ENCODE measurements around the gene LIMK1.
"Not testable (repeated sequence)": the region's sequence is repeated elsewhere in the genome, so short reads cannot be mapped to it uniquely, and the experiment has no call there.

LIMK1 gene

GRCh38 chr7:74116356-74116755 lies 32.8 kb downstream of the LIMK1 start:
- DNase-seq (ENCODE audit: extremely low spot score, insufficient read length, low read depth) (no peak), FAIRE-seq (no peak)

- no peak for FAIRE-seq
- DNase-seq (ENCODE audit: extremely low spot score, insufficient read length, low read depth), result no peak
These were observed 36.2 kb downstream of the LIMK1 start for GRCh38 chr7:74119831-74120230.

DNA sequence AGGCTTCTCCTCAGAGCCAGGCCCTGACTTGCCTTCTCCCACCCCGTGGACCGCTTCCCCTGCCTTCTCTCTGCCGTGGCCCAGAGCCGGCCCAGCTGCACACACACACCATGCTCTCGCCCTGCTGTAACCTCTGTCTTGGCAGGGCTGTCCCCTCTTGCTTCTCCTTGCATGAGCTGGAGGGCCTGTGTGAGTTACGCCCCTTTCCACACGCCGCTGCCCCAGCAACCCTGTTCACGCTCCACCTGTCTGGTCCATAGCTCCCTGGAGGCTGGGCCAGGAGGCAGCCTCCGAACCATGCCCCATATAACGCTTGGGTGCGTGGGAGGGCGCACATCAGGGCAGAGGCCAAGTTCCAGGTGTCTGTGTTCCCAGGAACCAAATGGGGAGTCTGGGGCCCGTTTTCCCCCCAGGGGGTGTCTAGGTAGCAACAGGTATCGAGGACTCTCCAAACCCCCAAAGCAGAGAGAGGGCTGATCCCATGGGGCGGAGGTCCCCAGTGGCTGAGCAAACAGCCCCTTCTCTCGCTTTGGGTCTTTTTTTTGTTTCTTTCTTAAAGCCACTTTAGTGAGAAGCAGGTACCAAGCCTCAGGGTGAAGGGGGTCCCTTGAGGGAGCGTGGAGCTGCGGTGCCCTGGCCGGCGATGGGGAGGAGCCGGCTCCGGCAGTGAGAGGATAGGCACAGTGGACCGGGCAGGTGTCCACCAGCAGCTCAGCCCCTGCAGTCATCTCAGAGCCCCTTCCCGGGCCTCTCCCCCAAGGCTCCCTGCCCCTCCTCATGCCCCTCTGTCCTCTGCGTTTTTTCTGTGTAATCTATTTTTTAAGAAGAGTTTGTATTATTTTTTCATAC lies 38.0 kb downstream of the LIMK1 start:
- DNase-seq (ENCODE audit: extremely low spot score, insufficient read length, low read depth), result no peak
- no peak for FAIRE-seq

DNA sequence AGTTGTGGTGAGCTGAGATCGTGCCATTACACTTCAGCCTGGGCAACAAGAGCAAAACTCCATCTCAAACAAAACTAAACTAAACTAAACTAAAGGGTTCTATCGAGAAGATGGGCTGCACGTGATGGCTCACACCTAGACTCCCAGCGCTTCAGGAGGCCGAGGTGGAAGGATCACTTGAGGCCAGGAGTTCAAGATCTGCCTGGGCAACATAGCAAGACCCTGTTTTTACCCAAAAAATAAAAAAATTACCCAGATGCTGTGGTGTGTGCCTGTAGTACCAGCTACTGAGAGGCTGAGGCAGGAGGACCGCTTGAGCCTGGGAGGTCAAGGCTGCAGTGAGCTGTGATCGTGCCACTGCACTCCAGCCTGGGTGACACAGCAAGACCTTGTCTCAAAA lies 40.3 kb downstream of the LIMK1 start:
- FAIRE-seq; DNase-seq (ENCODE audit: extremely low spot score, insufficient read length, low read depth): not testable (repeated sequence)

DNA sequence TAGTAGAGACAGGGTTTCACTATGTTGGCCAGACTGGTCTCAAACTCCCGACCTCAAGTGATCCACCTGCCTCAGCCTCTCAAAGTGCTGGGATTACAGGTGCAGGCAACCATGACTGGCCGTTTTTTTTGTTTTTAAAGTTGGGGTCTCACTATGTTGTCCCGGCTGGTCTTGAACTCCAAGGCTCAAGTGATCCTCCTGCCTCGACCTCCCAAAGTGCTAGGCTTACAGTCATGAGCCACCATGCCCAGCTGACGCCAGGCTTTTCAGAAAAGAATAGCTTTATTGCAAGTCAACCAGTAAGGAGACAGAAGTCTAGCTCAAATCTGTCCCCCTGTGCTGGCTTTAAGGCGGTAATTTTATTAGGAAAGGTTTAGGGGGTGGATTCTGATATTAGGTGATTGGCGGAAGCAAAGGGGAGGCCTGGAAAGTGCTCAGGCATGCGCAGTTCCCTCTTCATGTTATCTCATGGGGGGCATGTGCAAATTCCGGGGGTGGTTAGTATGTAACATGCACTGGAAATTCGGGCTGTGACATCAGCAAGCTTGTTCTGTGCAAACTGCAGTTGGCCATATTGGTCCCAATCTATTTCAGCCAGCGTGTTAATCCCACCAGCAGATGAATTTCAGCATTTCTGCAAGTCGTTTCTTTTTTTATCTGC lies 42.7 kb downstream of the LIMK1 start:
- no peak for DNase-seq (ENCODE audit: extremely low spot score, insufficient read length, low read depth)

GRCh38 chr7:74129887-74130286 lies 46.3 kb downstream of the LIMK1 start:
- no peak for DNase-seq (ENCODE audit: extremely low spot score, insufficient read length, low read depth)
- FAIRE-seq, result no peak

More for the DNA sequence above, 42.7 kb downstream of the LIMK1 start:
- FAIRE-seq, result no peak

DNA sequence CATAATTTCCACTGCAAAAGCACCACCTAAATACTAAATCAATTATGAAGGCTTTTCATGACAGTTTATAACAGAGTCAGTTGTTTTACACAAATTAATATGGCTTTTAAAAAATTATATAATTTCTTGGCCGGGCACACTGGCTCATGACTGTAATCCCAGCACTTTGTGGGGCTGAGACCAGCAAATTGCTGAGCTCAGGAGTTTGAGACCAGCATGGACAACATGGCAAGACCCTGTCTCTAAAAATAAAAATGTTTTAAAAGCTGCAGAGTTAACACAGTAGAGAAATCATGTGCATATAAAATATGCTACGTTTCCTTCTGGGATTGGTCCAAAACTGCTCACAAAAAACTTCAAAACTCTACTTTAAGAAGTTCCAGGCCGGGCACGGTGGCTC lies 46.9 kb downstream of the LIMK1 start:
- FAIRE-seq (no peak), DNase-seq (ENCODE audit: extremely low spot score, insufficient read length, low read depth) (no peak)

DNA sequence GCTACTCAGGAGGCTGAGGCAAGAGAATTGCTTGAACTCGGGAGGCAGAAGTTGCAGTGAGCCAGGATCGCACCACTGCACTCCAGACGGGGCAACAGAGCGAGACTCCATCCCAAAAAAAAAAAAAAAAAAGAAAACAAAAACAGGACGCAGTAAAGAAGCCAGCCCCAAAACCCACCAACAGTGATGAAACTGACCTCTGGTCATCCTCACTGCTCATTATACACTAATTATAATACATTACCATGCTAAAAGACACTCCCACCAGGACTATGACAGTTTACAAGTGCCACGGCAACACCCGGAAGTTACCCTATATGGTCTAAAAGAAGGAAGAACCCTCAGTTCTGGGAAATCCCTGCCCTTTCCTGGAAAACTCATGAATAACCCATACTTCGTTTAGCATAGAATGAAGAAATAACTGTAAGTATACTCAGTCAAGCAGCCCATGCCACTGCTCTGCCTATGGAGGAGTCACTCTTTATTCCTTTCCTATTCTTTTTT lies 50.6 kb downstream of the LIMK1 start:
- FAIRE-seq (no peak), DNase-seq (ENCODE audit: extremely low spot score, insufficient read length, low read depth) (no peak)

DNA sequence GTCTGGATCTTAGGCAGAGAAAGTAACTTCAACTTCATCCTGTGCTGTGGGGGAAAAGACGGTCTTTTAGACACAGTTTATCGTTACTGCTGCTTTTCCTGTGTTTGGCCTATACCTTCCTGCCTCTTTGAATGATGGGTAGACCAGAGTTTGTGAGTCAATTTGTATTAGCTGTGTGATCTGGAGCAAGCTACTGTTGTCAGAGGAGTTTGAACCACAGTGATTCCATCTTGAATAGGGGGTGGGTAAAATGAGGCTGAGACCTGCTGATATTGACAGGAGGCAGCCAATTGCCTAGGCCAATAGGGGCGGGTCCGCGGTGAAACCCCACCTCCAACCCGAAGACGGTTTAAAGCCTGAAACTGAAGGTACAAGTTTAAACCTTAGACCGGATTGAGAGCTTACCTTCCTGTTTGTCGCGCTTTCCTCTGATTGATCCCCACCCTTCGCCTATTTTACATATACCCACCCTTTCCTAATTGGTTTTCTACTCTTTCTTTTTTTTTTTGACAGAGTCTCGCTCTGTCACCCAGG lies 54.8 kb downstream of the LIMK1 start:
- no peak for DNase-seq (ENCODE audit: extremely low spot score, insufficient read length, low read depth)
- FAIRE-seq, result peak; percentile 64

DNA sequence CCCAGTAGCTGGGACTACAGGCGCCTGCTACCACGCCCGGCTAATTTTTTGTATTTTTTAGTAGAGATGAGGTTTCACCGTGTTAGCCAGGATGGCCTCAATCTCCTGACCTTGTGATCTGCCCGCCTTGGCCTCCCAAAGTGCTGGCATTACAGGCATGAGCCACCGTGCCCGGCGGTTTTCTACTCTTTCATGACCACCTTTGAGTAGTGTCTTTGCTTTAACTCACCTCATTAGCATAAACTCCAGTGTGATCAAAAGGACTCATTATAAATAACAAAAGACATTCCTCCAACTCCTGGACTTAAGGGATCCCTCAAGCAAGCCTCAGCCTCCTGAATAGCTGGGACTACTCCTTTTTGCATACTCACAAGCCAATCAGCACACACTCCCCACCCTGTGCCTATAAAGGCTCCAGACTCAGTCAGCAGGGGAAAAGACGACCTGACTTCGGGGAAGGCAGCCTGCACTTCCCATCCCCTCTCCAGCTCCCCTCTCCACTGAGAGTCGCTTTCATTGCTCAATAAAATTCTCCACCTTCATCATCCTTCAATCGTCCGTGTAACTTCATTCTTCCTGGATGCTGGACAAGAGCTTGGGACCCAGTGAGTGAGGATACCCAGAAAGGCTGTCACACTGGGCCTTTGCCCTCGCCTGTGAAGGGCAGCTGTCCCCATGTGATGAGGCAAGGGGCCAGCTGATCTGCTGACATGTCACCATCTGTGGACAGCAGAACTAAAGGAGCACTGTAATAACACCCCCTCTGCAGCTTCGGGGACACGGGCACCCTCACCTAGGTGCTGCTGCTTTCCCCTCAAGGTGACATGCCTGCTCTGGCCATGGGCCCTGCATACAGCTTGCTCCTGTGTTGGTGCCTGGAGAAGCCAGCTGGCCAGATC lies 55.6 kb downstream of the LIMK1 start:
- DNase-seq (ENCODE audit: extremely low spot score, insufficient read length, low read depth), result no peak
- no peak for FAIRE-seq

DNA sequence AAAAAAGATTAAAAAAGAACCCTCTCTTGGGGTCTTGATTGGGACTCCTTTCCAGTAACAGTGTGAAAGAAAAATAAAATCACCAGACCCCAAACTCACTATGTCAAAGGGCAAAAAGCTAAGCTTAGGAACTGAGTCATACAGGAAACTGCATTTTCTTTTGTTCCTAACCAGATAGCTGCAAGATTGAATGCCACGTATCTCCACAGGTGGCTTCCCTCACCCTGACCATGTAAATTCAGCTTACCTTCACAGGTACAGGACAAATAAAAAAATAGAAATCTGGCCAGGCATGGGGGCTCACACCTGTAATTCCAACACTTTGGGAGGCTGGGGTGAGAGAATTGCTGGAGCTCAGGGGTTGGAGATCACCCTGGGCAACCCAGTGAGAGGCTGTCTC lies 58.1 kb downstream of the LIMK1 start:
- no peak for DNase-seq (ENCODE audit: extremely low spot score, insufficient read length, low read depth)

GRCh38 chr7:74143383-74143782 lies 59.8 kb downstream of the LIMK1 start:
- FAIRE-seq, result no peak
- DNase-seq (ENCODE audit: extremely low spot score, insufficient read length, low read depth), result no peak

More for the DNA sequence above, 58.1 kb downstream of the LIMK1 start:
- no peak for FAIRE-seq

DNA sequence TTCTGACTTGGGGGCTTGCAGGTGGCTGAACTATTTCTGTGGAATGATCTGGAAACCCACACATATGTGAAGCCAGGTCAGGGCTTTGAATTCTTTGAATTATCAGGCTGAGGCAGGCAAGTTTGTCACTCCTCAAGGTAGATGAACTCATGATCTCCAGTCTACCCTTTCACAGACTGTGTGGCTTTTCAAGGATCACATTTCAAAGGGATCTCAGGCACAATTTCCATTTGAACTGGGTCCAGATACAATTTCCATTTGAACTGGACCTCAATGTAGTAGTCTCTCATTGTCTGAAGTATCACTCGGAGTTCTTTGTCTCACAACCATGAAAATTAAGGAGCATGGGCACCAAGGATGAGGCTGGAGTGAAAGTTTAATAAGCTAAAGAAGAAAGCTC lies 64.9 kb downstream of the LIMK1 start:
- no peak for DNase-seq (ENCODE audit: extremely low spot score, insufficient read length, low read depth)
- FAIRE-seq, result no peak

GRCh38 chr7:74149071-74149470 lies 65.5 kb downstream of the LIMK1 start:
- FAIRE-seq (no peak), DNase-seq (ENCODE audit: extremely low spot score, insufficient read length, low read depth) (no peak)

DNA sequence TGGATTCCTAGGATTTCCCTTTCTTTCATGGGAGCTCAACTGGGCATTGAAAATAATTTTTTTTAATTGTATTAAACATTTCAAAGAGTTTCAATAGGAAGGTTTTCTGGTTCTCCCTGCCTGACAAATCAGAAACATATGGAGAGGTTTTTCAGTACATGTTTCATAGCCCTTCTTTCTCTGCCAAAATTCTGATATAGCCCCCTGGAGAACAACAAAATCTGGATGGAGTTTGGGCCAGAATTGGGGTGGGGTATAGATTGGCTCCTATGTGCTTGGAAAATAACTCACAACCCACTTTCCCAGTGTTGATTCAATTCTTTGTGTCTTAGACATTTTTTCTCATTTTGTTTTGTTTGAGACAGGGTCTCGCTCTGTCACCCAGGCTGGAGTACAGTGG lies 66.0 kb downstream of the LIMK1 start:
- no peak for FAIRE-seq

DNA sequence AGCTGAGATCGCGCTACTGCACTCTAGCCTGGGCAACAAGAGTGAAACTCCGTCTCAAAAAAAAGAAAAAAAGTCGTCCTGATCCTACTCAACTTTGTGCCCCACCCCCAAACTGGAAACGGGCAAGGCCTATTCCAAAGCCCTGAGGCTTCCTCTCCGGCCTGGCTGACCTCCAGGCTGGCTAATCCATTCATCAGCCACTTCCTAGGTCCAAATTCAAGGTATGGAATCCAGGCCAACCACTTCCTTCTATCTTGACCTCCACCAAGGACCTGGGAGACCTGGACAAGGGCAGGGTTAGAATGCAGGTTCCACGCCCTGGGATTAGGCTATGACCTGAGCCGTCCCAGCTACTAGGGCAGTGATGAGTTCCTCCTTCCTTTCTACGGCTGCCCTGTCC lies 70.1 kb downstream of the LIMK1 start:
- no peak for FAIRE-seq
- no peak for DNase-seq (ENCODE audit: extremely low spot score, insufficient read length, low read depth)

More for the DNA sequence above, 66.0 kb downstream of the LIMK1 start:
- no peak for DNase-seq (ENCODE audit: extremely low spot score, insufficient read length, low read depth)

- FAIRE-seq (no peak), DNase-seq (ENCODE audit: extremely low spot score, insufficient read length, low read depth) (no peak)
These were observed 72.3 kb downstream of the LIMK1 start for GRCh38 chr7:74155810-74156395.

DNA sequence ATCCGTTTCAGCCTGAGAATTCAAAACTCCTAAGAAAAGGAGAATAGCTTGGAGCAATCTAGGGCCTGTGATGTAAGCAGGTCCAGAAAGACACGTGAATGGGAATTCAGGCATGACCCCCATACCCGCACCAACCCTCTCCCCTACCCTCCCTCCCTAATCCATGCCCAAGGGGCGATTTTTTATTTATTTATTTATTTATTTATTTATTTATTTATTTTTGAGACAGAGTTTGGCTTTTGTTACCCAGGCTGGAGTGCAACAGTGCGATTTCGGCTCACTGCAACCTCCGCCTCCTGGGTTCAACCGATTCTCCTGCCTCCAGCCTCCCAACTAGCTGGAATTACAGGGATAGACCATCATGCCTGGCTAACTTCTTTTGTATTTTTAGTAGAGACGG lies 74.0 kb downstream of the LIMK1 start:
- FAIRE-seq, result no peak
- no peak for DNase-seq (ENCODE audit: extremely low spot score, insufficient read length, low read depth)

DNA sequence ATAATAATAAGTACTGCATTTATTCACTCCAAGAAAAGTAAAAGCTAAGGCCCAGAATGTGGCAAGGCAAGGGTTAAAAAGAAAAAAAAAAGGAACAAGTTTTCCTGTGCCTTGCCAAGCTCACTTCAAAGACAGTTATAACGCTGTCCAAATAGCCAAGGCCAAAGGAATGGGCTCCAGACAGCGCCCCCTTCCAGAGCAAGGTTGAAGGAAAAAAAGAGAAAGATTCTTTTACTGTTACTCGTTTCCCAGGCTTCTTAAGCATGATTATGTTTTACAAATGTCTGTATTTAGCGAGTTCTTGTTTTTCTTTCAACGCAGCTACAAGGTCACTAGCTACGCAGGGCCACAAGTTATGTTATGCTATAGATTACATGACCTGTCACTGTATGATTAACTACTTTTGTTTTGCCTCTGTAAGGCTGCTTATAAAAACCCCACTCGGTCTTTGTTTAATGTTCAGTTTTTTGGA lies 81.4 kb downstream of the LIMK1 start:
- no peak for FAIRE-seq

More for the DNA sequence above, 81.4 kb downstream of the LIMK1 start:
- DNase-seq (ENCODE audit: extremely low spot score, insufficient read length, low read depth), result no peak

All from GM18507 (cell line).